ENCODE data around the gene ANKS3.
A peak's percentile ranks its signal among the peaks of the same experiment; 100 is the strongest.

Gene ANKS3

GRCh38 chr16:4661661-4662060 lies 72.4 kb downstream of the ANKS3 start:
- Histone ChIP-seq H3K4me3 (ENCODE audit: low read depth, low read length) (no peak overlapping the region), H3K4me1 (ENCODE audit: control insufficient read depth, insufficient read depth, low read length) (no peaks in the 10 kb centered on the region), H3K9me3 (ENCODE audit: control insufficient read depth, insufficient read depth, low read depth, low read length) (no peaks in the 10 kb centered on the region), H3K36me3 (ENCODE audit: control insufficient read depth in 2 of 2, insufficient read depth in 1 of 2, low read length in 2 of 2) (peaks cover 10 to 73% of the 10 kb centered on the region in 2 experiments; a peak in 2 of 3 replicates), H3K27ac (ENCODE audit: extremely low read depth, low read depth, low read length) (no peak overlapping the region)
- ChIA-PET POLR2A (no interaction called here), CTCF (no interaction called here)
- TF ChIP-seq ZNF654 (tag by site-specific recombination; IDR thresholded peaks at IDR 0.05; ENCODE audit: low read depth) = no peak
- no peak for TF ChIP-seq ZNF792 (tag by site-specific recombination; IDR thresholded peaks at IDR 0.05)

- Histone ChIP-seq H3K27ac (ENCODE audit: extremely low read depth, low read depth, low read length) (no peak overlapping the region), H3K4me3 (ENCODE audit: low read depth, low read length) (no peak overlapping the region), H3K36me3 (ENCODE audit: control insufficient read depth in 2 of 2, insufficient read depth in 1 of 2, low read length in 2 of 2) (peaks cover 9 to 72% of the 10 kb centered on the region in 2 experiments; a peak in 2 of 3 replicates), H3K9me3 (ENCODE audit: control insufficient read depth, insufficient read depth, low read depth, low read length) (no peaks in the 10 kb centered on the region), H3K4me1 (ENCODE audit: control insufficient read depth, insufficient read depth, low read length) (no peaks in the 10 kb centered on the region)
- CTCF ChIA-PET = interaction anchor here (0.6 to 1.1 kb wide), 2 partner anchors 10 to 60 kb away, joined by 3 to 6 read pairs; no protein-coding TSS in a partner anchor
- POLR2A ChIA-PET = no interaction called here
- TF ChIP-seq INSM2 (tag by site-specific recombination; IDR thresholded peaks at IDR 0.05) (no peak), ZNF600 (tag by site-specific recombination; IDR thresholded peaks at IDR 0.05) (peak; percentile 87), ZNF785 (tag by site-specific recombination; IDR thresholded peaks at IDR 0.05) (no peak), ZNF398 (tag by site-specific recombination; IDR thresholded peaks at IDR 0.05) (no peak), ZBTB6 (tag by site-specific recombination; IDR thresholded peaks at IDR 0.05) (peak; percentile 81; the same call in 1 of the 2 replicates), EGR2 (tag by site-specific recombination; IDR thresholded peaks at IDR 0.05; ENCODE audit: low read depth) (peak; percentile 96), ZNF521 (tag by site-specific recombination; IDR thresholded peaks at IDR 0.05) (no peak), ZFP3 (tag by site-specific recombination; IDR thresholded peaks at IDR 0.05; ENCODE audit: low read depth) (no peak), REPIN1 (tag by site-specific recombination; IDR thresholded peaks at IDR 0.05; ENCODE audit: low read depth) (no peak), ZFHX2 (tag by site-specific recombination; conservative IDR thresholded peaks at IDR 0.05) (peak; percentile 97), GLIS2 (tag by site-specific recombination; IDR thresholded peaks at IDR 0.05) (peak; percentile 29; the same call in 1 of the 2 replicates)
Measured at GRCh38 chr16:4660454-4661007, 73.5 kb downstream of the ANKS3 start.

GRCh38 chr16:4659363-4660353 lies 74.4 kb downstream of the ANKS3 start:
- ChIA-PET POLR2A (no interaction called here), CTCF (interaction anchor here (1.0 kb wide), 1 partner anchor 9 kb away, joined by 3 read pairs; no protein-coding TSS in a partner anchor)
- no peak overlapping the region for H3K27ac ChIP-seq (ENCODE audit: extremely low read depth, low read depth, low read length)
- no peaks in the 10 kb centered on the region for H3K9me3 ChIP-seq (ENCODE audit: control insufficient read depth, insufficient read depth, low read depth, low read length)
- H3K4me3 ChIP-seq (ENCODE audit: low read depth, low read length) = no peak overlapping the region
- TF ChIP-seq ZNF513 (tag by site-specific recombination; IDR thresholded peaks at IDR 0.05) = no peak
- H3K4me1 ChIP-seq (ENCODE audit: control insufficient read depth, insufficient read depth, low read length) = no peaks in the 10 kb centered on the region
- H3K36me3 ChIP-seq (ENCODE audit: control insufficient read depth in 2 of 2, insufficient read depth in 1 of 2, low read length in 2 of 2) = peaks cover 4 to 77% of the 10 kb centered on the region in 2 experiments; a peak in 2 of 3 replicates
